HG03558 (cell line): ENCODE data around the gene ANKRD23.
"Not testable (repeated sequence)": the region's sequence is repeated elsewhere in the genome, so short reads cannot be mapped to it uniquely, and the experiment has no call there.

Source experiments
- ATAC-seq: cut with Tn5 transposase; IDR thresholded peaks from one replicate; pipeline ENCODE4 v1.9.1; 2021; ENCODE audit warnings: moderate number of reproducible peaks; ENCODE audit not compliant: unreplicated experiment; ENCODE audit errors: extremely low read depth

Gene ANKRD23

DNA sequence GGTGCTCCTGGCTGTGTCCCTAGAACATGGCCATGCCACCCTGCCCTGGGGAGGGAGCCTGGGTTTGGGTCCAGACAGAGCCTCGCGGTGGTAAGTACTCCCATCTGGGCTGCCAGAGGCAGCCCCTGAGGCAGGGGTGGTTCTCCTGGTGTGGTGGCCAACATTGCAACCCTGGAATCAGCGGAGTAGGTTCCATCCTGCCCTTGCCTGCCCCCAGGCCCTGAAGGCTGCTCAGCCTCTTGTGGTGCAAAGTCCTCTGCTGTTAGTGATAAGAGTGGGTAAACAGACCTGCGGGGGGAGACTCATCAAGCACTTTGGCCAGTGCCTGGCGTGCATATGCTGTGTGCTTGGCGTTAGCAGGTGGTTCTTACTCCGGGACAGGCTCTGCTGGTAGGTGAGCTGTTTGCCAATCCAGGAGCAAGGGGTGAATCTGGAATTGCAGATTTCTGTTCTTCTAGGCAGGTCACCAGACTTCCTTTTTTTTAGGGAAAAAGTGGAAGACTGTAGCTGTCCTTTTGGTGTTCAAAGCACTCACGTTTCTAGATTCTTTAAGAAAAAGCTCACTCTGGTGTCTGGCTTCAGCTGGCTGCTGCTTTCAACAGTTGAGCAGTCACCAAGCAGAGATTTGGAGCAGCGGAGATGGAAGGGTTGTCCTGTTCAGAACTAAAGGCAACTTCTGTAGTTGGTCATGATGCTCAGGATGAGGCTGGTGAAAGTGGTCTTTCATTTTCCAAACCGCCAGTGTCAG, 24.5 kb downstream of the ANKRD23 start:
- ATAC-seq = no peak

DNA sequence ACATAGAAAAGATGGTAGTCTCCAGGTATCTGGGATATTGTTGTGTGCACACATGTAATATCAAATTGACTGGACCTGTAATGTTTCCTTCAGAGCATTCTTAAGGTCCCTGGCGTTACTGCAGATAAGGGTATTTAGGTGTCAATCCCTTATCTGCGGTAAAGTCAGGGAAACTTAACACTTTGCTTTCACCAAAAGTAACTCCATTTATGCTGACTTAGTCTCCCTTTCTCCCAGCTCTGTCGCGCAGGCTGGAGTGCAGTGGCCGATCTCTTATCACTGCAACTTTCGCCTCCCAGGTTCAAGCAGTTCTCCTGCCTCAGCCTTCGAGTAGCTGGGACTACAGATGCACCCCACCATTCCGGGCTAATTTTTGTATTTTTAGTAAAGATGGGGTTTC, 25.9 kb downstream of the ANKRD23 start:
- no peak for ATAC-seq

DNA sequence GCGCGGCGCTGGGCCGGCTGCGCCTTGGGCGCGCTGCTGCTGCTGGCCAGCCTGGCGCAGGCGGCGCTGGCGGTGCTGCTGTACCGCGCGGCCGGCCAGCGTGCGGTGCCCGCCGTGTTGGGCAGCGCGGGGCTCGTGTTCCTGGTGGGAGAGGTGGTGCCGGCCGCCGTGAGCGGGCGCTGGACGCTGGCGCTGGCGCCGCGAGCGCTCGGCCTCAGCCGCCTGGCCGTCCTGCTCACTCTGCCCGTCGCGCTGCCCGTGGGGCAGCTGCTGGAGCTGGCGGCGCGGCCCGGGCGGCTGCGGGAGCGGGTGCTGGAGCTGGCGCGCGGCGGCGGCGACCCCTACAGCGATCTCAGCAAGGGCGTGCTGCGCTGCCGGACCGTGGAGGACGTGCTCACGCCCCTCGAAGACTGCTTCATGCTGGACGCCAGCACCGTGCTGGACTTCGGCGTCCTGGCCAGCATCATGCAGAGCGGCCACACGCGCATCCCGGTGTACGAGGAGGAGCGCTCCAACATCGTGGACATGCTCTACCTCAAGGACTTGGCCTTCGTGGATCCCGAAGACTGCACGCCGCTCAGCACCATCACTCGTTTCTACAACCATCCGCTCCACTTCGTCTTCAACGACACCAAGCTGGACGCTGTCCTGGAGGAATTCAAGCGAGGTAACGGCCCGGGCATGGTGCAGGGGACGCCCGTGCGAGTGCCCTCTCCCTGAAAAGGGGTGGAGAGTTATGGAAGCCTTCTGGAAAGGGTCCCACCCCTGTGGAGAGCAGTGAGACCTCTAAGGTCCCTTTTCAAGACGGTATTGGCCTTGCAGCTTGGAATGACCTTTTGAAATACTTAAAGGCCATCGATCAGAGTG, 26.8 kb downstream of the ANKRD23 start:
- ATAC-seq = peak; percentile 24

DNA sequence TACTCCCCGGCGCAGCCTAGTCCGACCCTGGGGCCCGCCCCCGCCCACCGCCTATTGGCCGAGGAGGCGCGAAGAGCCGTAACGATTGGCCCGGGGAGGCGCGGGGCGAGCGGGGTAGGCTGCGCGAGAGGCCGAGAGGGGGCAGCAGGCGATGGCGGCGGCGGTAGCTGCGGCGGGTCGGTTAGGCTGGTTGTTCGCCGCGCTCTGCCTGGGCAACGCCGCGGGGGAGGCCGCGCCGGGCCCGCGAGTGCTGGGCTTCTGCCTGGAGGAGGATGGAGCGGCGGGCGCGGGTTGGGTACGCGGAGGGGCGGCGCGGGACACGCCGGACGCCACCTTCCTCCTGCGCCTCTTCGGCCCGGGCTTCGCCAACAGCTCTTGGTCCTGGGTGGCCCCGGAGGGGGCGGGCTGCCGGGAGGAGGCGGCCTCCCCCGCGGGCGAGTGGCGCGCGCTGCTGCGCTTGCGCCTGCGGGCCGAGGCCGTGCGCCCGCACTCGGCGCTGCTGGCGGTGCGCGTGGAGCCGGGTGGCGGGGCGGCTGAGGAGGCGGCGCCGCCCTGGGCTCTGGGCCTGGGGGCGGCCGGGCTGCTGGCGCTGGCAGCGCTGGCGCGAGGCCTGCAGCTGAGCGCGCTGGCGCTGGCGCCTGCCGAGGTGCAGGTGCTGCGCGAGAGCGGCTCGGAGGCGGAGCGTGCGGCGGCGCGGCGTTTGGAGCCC, 27.5 kb downstream of the ANKRD23 start, which contains the start of gene CNNM3:
Gene CNNM3, plus strand, starts transcription at position 142 of the 709 bp plus-strand sequence. Its CDS starts 10 bp downstream, at position 152.
- peak; percentile 41 for ATAC-seq

DNA sequence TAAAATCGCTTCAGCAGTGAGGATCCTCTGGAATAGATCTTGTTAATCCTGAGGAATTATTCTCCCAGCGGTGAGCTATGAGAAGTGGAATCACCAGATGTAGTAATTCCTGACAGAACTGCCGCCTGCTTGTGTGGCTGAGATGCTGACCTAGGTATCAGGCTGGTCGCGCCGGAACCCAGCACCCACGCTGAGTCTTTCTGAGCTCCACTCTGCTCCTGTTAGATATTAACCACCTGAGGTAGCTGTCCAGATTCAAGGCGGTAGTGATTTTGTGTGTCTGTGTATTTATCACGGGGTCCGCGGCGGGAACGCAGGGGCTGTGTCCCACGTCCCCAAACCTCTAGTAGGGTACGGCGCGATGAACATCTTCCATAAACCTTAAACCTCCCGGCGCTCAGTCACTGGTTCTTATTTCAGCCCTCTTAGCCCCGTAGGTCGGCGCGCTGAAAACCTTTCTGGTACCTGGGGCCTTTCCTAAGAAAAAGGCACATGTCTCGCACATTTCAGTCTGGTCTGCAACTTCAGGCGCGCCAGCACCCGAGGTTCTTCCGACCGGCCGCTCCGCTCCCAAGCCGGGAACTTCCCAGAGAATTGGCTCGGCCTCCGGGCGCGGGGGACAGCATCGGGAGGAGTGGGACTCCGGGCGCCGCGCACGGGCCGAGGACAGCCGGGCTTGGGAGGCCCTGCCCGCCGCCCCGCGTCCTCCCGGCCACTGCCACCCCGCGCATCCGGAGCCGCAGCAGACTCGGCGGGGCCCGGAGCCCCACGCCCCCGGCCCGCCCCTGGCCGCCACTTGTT, 28.3 kb downstream of the ANKRD23 start:
- ATAC-seq = peak; percentile 3

DNA sequence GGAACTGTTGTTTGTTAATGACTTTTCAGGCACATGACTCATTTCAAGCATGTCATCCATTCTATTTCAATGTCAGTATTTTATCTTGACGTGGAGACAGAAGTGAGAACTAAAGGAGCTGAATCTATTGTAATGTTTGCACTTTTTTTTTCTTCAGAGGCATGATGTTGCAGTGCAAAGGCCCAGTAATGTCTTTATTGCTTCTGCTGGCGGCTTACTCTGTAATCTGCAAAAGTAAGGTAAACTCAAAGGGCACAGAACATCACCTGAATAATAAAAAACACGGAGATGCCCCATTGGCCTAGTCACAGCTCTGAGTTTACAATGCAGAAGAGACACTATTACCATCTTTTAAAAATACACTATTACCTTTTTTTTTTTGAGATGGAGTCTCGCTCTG, 30.2 kb downstream of the ANKRD23 start:
- ATAC-seq = no peak

DNA sequence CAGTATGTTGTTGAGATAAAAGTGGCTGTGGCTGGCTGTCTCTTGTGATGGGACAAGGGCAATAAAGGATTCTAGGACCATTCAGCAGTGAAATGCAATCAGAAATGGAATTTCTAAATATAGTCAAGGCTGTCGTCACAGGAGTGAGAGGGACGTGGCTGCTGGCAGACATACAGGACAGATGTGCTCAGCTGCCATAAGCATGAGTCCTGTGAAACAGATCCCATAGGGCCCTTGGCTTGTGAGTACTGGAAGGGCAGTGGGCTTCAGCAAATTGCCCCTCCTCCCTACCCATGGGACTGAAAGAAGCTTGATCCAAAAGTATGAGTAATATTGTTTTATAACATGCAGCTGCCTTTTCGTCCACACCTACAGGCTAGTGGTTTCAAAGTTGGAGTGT, 31.9 kb downstream of the ANKRD23 start:
- ATAC-seq = no peak

DNA sequence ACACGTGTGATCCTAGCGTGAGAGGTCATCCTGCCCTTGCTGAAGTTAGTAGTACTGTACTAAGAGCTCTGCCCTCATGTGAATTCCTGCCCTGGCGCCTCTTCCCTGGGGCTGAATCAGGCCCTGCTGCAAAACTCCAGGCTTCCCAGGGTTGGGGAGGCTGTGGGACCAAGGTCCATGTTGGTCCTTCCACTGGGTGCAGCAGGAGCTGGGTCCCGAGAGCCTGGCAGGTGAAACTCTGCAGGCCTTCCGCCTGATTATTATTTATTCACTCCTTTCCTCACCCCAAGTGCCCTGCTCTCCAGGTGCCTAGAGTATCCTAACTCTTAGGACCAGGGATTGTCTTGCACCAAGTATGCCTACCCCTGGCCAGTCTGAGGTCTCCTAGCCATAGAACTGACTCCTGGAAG, 33.0 kb downstream of the ANKRD23 start:
- ATAC-seq = no peak

DNA sequence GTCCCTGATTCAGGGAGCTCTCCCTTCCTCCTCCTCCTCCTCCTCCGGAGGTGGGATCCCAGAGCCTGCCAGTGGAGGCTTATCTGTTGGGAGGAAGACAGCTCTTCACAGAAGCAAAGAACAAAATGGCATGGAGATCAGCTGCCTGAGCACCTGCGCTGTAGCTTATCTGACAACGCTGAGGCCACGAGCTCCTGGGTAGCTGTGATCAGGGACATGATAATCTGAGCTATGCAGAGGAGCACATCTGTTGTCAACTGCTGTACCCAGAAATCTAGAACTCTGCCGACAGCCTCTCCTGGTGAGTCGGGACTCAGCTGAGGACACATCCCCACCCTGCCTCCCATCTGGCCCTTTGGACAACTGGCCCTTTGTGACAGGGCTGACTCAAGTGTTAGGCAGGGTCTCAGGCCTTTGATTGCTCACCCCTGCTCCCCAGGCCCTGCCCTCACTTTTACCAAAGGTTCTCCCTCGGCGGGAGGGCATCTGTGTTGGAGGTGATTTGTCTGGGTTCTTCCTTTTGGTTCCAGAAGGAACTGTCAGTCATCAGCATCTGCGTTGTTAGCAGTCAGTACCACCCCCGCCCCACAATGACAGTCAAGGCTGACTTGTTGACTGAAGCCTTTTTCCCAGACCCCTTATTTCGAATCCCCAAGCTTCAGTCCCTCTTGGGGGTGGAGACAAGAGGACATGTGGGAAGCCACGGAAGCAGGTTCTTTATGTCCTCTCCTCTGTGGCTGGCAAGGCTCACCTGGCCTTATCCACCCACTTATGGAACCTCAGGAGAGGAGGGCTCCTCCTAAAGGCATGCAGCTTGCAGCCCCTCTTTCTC, 33.7 kb downstream of the ANKRD23 start:
- ATAC-seq = no peak

DNA sequence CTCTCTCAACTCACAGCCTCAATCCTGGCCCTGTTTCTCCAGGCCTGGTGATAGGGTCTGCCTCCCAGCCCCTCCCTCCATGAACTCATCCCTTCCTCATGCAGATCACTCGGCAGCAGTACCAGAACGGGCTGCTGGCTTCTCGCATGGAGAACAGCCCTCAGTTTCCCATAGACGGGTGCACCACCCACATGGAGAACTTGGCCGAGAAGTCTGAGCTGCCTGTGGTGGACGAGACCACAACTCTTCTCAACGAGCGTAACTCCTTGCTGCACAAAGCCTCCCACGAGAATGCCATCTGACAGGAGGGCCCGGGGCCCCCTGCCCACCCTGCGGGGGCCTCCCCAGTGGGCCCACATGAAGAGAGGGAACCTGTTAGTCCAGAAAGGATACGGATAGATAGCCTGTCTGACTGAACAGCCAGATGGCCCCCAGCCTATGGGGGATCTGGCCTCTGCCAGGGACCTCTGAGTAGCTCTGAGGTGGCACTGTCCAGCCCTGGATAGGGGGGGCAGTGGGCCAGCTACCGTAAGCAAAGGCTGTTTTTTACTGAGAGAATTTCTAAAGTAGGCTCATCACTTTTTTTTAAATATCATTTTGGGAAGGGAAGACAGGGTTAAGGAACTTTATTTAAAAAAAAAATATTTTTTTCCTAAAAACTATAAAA, 34.5 kb downstream of the ANKRD23 start:
- no peak for ATAC-seq

DNA sequence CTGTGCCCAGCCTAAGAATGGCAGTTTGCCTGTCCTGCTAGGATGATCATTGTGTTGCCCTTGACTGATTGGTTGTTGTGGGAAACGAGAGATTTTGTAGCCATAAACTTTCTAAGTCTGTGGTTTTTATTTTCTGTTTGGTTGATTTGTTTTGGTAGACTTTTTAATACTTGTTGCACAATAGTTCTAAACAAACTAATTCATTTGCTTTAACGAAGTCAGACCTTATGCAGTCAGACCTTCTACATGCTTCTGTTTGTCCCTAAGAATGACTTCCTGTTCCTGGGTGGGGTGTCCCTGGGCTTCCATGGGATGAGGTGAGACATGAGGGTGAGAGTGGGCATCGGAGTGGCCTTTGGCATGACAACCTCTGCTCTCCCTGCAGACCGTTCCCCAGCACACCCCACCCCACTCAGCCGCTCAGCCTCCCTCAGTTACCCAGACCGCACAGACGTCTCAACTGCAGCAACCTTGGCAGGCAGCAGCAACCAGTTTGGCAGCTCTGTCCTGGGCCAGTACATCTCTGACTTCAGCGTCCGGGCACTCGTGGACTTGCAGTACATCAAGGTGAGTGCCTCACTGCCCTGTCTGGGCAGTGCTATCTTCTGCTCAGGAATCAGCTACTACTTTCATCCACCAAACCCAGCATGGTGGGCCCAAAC, 35.5 kb downstream of the ANKRD23 start:
- ATAC-seq = no peak

DNA sequence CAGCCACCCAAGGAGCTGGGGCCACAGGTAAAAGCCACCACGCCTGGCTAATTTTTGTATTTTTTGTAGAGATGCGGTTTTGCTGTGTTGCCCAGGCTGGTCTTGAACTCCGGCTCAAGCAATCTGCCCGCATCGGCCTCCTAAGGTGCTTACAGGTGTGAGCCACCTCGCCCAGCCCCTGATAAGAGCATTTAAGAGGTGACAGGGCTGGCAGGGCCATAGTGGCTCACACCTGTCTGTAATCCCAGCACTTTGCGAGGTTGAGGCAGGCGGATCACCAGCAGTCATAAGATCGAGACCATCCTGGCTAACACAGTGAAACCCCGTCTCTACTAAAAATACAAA, 36.7 kb downstream of the ANKRD23 start:
- no peak for ATAC-seq

DNA sequence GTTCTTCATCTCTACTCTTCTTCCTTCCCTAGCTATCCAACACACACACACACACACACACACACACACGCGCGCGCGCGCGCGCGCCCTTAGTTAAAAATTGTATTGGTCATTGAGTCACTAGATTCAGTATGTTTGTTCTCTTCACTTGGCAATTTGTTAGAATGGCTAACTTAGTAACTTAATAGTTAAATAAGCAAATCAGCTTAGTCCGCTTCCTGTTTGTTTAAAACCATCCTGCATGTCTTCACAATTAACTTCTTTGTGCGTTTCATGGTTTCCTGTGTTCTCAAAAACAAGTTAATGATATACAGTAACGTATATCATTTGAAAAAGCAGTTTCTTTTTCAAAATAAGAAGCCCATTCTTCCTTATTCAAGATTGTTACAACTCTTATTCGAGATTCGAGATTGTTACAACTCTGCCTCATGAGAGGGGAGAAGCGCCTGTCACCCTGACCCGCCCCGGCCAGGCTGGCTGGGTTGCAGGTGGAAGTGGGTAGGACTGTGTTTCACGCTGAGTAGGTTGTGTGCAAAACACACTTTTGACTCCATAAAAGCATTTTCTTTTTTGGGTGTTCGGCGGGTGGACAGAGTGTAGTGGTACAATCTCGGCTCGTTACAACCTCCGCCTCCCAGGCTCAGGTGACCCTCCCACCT, 37.2 kb downstream of the ANKRD23 start:
- no peak for ATAC-seq

DNA sequence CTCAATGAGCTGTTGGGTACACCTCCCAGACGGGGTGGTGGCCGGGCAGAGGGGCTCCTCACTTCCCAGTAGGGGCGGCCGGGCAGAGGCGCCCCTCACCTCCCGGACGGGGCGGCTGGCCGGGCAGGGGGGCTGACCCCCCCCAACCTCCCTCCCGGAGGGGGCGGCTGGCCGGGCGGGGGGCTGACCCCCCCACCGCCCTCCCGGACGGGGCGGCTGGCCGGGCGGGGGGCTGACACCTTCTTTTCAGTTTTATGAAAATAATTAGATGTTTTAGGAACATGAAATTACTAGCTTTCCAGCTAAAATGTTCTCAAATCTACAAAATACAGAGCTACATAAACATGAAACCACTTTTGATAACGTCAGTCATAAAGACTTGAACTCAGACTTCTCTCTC, 37.9 kb downstream of the ANKRD23 start:
- ATAC-seq = not testable (repeated sequence)

DNA sequence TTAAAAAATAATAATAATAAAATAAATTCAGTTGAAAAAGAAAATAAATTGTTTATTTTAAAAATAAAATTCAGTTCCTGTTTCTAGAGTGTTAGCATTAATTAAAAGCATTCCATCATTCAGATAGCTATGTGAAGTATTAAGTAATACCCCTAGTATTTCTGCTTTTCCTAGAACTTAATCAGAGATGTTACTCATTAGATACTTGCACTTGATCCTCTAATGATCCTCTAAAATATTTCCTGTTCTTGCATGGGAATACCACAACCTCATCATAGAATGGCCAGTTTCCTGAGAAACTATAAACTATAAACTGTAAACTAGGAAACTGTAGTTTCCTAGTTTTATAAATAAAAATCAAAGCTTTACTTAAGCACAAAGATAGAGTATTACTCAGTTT, 38.8 kb downstream of the ANKRD23 start:
- no peak for ATAC-seq

DNA sequence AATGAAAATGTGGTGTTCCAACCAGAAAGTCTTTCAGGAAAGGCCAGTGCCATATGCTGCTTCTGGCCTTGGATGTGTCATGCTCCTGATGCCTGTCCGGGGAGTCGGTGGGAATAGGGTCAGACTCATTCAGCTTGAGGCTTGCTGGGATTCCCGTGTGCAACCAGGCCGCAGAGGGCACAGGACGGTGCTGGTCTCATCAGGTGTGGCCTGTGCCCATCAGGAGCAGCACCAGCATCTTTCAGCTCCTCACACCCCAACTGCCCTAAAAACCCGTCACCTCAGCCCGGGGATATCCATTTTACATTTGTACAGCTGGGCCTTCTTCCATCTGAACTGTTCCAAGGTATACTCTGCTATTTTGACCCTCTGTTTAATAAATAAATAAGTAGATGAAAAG, 41.1 kb downstream of the ANKRD23 start:
- no peak for ATAC-seq

DNA sequence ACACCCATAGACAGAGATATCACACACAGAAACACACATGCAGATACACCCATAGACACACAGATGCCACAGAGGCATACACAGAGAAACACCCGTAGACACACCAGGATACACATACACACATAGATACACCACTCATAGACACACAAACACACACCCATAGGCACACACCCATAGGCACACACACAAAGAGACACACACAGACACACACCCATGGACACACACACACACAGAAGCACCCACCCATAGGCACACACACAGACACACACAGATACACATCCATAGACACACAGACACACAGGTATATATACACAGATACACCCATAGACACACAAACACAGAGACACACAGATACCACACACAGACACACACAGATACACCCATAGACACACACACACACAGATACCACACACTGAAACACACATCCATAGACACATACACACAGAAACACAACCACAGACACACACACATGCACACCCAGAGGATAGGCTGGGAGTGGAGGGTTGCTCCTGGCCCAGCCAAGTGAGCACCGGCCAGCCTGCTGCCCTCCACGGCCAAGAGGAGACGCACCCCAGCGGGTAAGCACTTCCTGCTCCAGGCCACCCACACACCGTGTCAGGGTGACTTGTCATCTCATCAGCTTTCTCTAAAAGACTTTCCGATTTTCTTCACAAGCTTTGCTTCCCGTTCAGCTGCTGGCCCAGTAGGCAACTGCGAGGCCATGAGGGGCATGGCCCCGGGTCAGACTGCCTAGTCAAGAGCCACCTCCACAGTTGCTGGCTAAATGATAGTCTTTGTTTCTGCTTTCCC, 41.8 kb downstream of the ANKRD23 start:
- no peak for ATAC-seq
